ENCODE results near the gene ATG4B.
"Not testable (repeated sequence)": the region's sequence is repeated elsewhere in the genome, so short reads cannot be mapped to it uniquely, and the experiment has no call there.

Gene ATG4B

GRCh38 chr2:241660593-241661213, 23.2 kb downstream of the ATG4B start:
- DNase-seq (ENCODE audit: extremely low read depth in 1 of 2, low read depth in 1 of 2), result no peak

- not testable (repeated sequence) for DNase-seq (ENCODE audit: extremely low read depth in 1 of 2, low read depth in 1 of 2)
Measured at GRCh38 chr2:241662731-241663130, 25.2 kb downstream of the ATG4B start.

- DNase-seq (ENCODE audit: extremely low read depth in 1 of 2, low read depth in 1 of 2), result no peak
Measured at GRCh38 chr2:241665731-241666440, 28.4 kb downstream of the ATG4B start.

- no peak for DNase-seq (ENCODE audit: extremely low read depth in 1 of 2, low read depth in 1 of 2)
Measured at GRCh38 chr2:241666627-241667400, 29.3 kb downstream of the ATG4B start.

GRCh38 chr2:241668354-241668753, 30.9 kb downstream of the ATG4B start:
- no peak for DNase-seq (ENCODE audit: extremely low read depth in 1 of 2, low read depth in 1 of 2)

GRCh38 chr2:241668839-241669238, 31.3 kb downstream of the ATG4B start:
- no peak for DNase-seq (ENCODE audit: extremely low read depth in 1 of 2, low read depth in 1 of 2)

- DNase-seq (ENCODE audit: extremely low read depth in 1 of 2, low read depth in 1 of 2), result no peak
Measured at GRCh38 chr2:241670333-241671110, 33.0 kb downstream of the ATG4B start.

- no peak for DNase-seq (ENCODE audit: extremely low read depth in 1 of 2, low read depth in 1 of 2)
Measured at GRCh38 chr2:241671457-241672240, 34.2 kb downstream of the ATG4B start.

- no peak for DNase-seq (ENCODE audit: extremely low read depth in 1 of 2, low read depth in 1 of 2)
Measured at GRCh38 chr2:241672243-241673188, 35.0 kb downstream of the ATG4B start.

- DNase-seq (ENCODE audit: extremely low read depth in 1 of 2, low read depth in 1 of 2), result no peak
Measured at GRCh38 chr2:241673189-241673663, 35.7 kb downstream of the ATG4B start.

- DNase-seq (ENCODE audit: extremely low read depth in 1 of 2, low read depth in 1 of 2), result no peak
Measured at GRCh38 chr2:241673797-241674725, 36.6 kb downstream of the ATG4B start.

- DNase-seq (ENCODE audit: extremely low read depth in 1 of 2, low read depth in 1 of 2), result no peak
Measured at GRCh38 chr2:241675885-241676284, 38.4 kb downstream of the ATG4B start.

GRCh38 chr2:241676665-241677064, 39.2 kb downstream of the ATG4B start:
- DNase-seq (ENCODE audit: extremely low read depth in 1 of 2, low read depth in 1 of 2), result no peak

- DNase-seq (ENCODE audit: extremely low read depth in 1 of 2, low read depth in 1 of 2), result no peak
Measured at GRCh38 chr2:241677392-241677791, 39.9 kb downstream of the ATG4B start.

GRCh38 chr2:241678307-241678706, 40.8 kb downstream of the ATG4B start:
- no peak for DNase-seq (ENCODE audit: extremely low read depth in 1 of 2, low read depth in 1 of 2)

GRCh38 chr2:241678784-241679540, 41.5 kb downstream of the ATG4B start:
- no peak for DNase-seq (ENCODE audit: extremely low read depth in 1 of 2, low read depth in 1 of 2)

GRCh38 chr2:241680044-241680443, 42.6 kb downstream of the ATG4B start:
- no peak for DNase-seq (ENCODE audit: extremely low read depth in 1 of 2, low read depth in 1 of 2)

All from activated CD8-positive, alpha-beta memory T cell treated with anti-CD3 and anti-CD28 coated beads for 1 hour (primary cell).